NCI-H2029 treated with DMSO at 0.1 percent for 48 hours (cell line): ENCODE measurements around the gene MAST2.

Experiments
- DNase-seq: peaks from one replicate; lab custom pipeline; 2025; lab: John Stamatoyannopoulos, UW

MAST2 gene

GRCh38 chr1:45982359-45982758, 178.9 kb downstream of the MAST2 start:
- no peak for DNase-seq

- DNase-seq = no peak
These were observed 180.6 kb downstream of the MAST2 start for GRCh38 chr1:45983967-45984366.

GRCh38 chr1:45987204-45987603, 183.8 kb downstream of the MAST2 start:
- no peak for DNase-seq

- no peak for DNase-seq
These were observed 185.8 kb downstream of the MAST2 start for GRCh38 chr1:45989249-45989648.

- DNase-seq = no peak
These were observed 191.0 kb downstream of the MAST2 start for GRCh38 chr1:45994423-45994822.

GRCh38 chr1:45995298-45995697, 191.9 kb downstream of the MAST2 start:
- DNase-seq = no peak

- no peak for DNase-seq
These were observed 194.7 kb downstream of the MAST2 start for GRCh38 chr1:45998020-45998617.

GRCh38 chr1:45999507-45999906, 196.1 kb downstream of the MAST2 start:
- no peak for DNase-seq

GRCh38 chr1:46001081-46001785, 197.8 kb downstream of the MAST2 start:
- no peak for DNase-seq

GRCh38 chr1:46002551-46003150, 199.2 kb downstream of the MAST2 start:
- no peak for DNase-seq

GRCh38 chr1:46003315-46003714, 199.9 kb downstream of the MAST2 start:
- no peak for DNase-seq

GRCh38 chr1:46004492-46004891, 201.1 kb downstream of the MAST2 start:
- no peak for DNase-seq

- no peak for DNase-seq
These were observed 202.2 kb downstream of the MAST2 start for GRCh38 chr1:46005594-46005993.

- no peak for DNase-seq
These were observed 205.2 kb downstream of the MAST2 start for GRCh38 chr1:46008585-46008984.

GRCh38 chr1:46010611-46011010, 207.2 kb downstream of the MAST2 start:
- no peak for DNase-seq

- DNase-seq = no peak
These were observed 207.8 kb downstream of the MAST2 start for GRCh38 chr1:46011121-46011695.

- no peak for DNase-seq
These were observed 208.8 kb downstream of the MAST2 start for GRCh38 chr1:46012236-46012635.

GRCh38 chr1:46013581-46013980, 210.2 kb downstream of the MAST2 start:
- no peak for DNase-seq

- DNase-seq = no peak
These were observed 214.6 kb downstream of the MAST2 start for GRCh38 chr1:46017876-46018503.

GRCh38 chr1:46019348-46019747, 215.9 kb downstream of the MAST2 start:
- no peak for DNase-seq

GRCh38 chr1:46020010-46020409, 216.6 kb downstream of the MAST2 start:
- DNase-seq = peak; percentile 32
